ENCODE measurements around the gene MMP1.

MMP1 gene

DNA sequence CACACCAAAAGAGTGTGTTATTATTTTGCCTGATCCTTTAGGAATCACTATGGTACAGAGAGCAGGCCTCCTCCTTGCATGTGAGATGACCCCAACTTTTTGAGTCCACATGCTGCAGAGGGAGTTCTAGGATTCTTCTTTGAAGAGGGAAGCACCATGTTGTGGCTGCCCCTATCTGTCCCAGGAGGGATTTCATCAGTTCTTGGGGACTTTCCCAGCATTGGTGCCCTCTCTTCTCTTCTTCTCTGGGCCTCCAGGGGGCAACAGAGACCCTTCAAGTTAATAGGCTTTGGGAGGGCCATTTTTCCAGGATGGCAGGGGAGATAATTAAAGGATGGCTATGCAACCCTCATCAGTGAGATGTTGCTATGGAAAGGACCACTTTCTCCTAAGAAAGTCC is 3.6 kb downstream of the MMP1 start:
- no peaks in the 10 kb centered on the region for H3K9me3 ChIP-seq (ENCODE audit: low read length)
- no peak overlapping the region for H3K4me2 ChIP-seq (ENCODE audit: low read length)
- H4K20me1 ChIP-seq (ENCODE audit: insufficient read depth, low read length), result no peaks in the 10 kb centered on the region
- H3K9me2 ChIP-seq (ENCODE audit: low read depth, low read length), result no peaks in the 10 kb centered on the region
- H3F3A ChIP-seq (ENCODE audit: insufficient read depth, low read length), result no peaks in the 10 kb centered on the region
- no peak overlapping the region for H3K27ac ChIP-seq (ENCODE audit: low read depth, low read length, poor library complexity, severe bottlenecking)
- H3K9ac ChIP-seq (ENCODE audit: low read length), result no peak overlapping the region
- H3K79me2 ChIP-seq (ENCODE audit: insufficient read depth, low read length), result no peaks in the 10 kb centered on the region
- no peaks in the 10 kb centered on the region for H3K36me3 ChIP-seq (ENCODE audit: insufficient read depth, low read length)
- no peaks in the 10 kb centered on the region; the same call in 1 of the 2 replicates for H3K27me3 ChIP-seq (ENCODE audit: insufficient read depth, low read length)
- H3K4me1 ChIP-seq (ENCODE audit: insufficient read depth, low read length, severe bottlenecking), result no peaks in the 10 kb centered on the region
- no peak overlapping the region for H2AFZ ChIP-seq (ENCODE audit: low read length)
- TF ChIP-seq, protein P1, sequence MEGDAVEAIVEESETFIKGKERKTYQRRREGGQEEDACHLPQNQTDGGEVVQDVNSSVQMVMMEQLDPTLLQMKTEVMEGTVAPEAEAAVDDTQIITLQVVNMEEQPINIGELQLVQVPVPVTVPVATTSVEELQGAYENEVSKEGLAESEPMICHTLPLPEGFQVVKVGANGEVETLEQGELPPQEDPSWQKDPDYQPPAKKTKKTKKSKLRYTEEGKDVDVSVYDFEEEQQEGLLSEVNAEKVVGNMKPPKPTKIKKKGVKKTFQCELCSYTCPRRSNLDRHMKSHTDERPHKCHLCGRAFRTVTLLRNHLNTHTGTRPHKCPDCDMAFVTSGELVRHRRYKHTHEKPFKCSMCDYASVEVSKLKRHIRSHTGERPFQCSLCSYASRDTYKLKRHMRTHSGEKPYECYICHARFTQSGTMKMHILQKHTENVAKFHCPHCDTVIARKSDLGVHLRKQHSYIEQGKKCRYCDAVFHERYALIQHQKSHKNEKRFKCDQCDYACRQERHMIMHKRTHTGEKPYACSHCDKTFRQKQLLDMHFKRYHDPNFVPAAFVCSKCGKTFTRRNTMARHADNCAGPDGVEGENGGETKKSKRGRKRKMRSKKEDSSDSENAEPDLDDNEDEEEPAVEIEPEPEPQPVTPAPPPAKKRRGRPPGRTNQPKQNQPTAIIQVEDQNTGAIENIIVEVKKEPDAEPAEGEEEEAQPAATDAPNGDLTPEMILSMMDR (IDR thresholded peaks at IDR 0.05; ENCODE audit: low read length), result peak; percentile 75; the same call in 1 of the 2 replicates
- no peak for TF ChIP-seq EZH2 (IDR thresholded peaks at IDR 0.05; ENCODE audit: borderline replicate concordance, low read length)
- no peak overlapping the region for H3K4me3 ChIP-seq (ENCODE audit: low read depth, low read length, poor library complexity, severe bottlenecking)

DNA sequence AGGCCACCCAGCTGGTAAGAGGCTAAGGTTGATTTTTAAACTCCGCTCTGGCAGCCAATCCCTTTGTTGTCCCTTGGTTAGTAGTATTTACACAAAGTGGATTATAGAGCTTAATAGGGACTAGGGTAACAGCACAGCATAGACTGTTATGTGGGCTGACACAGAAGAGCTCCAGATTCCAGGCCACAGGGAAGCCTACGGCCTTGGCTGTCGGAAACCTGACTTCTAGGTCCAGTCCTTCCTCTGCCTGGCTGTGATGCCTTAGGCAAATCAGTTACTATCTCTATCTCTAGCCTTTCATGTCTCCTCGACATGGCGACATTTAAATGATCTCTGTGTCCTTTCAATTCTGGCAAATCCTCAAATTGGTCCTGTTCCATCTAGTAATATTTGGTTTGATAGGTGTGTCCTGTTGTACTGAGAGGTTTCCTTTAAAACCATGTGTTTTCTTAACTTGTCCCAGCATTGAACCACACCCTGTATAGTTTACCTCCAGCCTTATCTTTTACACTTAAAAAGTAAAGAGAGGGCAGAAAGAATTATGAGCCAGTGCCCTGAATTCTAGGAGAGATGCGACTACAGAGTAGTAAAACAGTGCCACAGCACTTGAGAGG is 4.2 kb downstream of the MMP1 start:
- Histone ChIP-seq H2AFZ (ENCODE audit: low read length) (no peak overlapping the region), H4K20me1 (ENCODE audit: insufficient read depth, low read length) (no peaks in the 10 kb centered on the region), H3K4me1 (ENCODE audit: insufficient read depth, low read length, severe bottlenecking) (no peaks in the 10 kb centered on the region), H3K9me3 (ENCODE audit: low read length) (no peaks in the 10 kb centered on the region), H3K27ac (ENCODE audit: low read depth, low read length, poor library complexity, severe bottlenecking) (no peak overlapping the region), H3K4me3 (ENCODE audit: low read depth, low read length, poor library complexity, severe bottlenecking) (no peak overlapping the region), H3K36me3 (ENCODE audit: insufficient read depth, low read length) (no peaks in the 10 kb centered on the region), H3K4me2 (ENCODE audit: low read length) (no peak overlapping the region), H3K79me2 (ENCODE audit: insufficient read depth, low read length) (no peaks in the 10 kb centered on the region), H3K9ac (ENCODE audit: low read length) (no peak overlapping the region), H3F3A (ENCODE audit: insufficient read depth, low read length) (no peaks in the 10 kb centered on the region), H3K27me3 (ENCODE audit: insufficient read depth, low read length) (no peaks in the 10 kb centered on the region; the same call in 1 of the 2 replicates), H3K9me2 (ENCODE audit: low read depth, low read length) (no peaks in the 10 kb centered on the region)
- TF ChIP-seq EZH2 (IDR thresholded peaks at IDR 0.05; ENCODE audit: borderline replicate concordance, low read length), result no peak
- TF ChIP-seq, protein P1 (IDR thresholded peaks at IDR 0.05; ENCODE audit: low read length), result no peak

DNA sequence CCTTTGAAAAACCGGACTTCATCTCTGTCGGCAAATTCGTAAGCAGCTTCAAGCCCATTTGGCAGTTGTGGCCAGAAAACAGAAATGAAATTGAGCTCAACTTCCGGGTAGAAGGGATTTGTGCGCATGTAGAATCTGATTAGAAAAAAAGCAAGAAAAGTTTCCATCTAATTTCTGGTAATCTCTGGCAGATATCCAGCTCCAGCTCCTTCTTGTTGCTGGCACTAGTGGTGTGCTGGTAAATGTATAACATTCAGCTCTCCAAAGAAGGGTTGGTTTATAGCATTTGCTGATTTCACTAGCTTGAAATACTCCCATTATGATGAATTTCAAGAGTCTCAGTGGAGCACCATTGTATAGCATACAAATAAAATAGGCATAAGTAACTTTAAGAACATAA is 5.4 kb downstream of the MMP1 start:
- no peaks in the 10 kb centered on the region; the same call in 1 of the 2 replicates for H3K27me3 ChIP-seq (ENCODE audit: insufficient read depth, low read length)
- H3K36me3 ChIP-seq (ENCODE audit: insufficient read depth, low read length), result no peaks in the 10 kb centered on the region
- no peaks in the 10 kb centered on the region for H4K20me1 ChIP-seq (ENCODE audit: insufficient read depth, low read length)
- no peaks in the 10 kb centered on the region for H3F3A ChIP-seq (ENCODE audit: insufficient read depth, low read length)
- no peak overlapping the region for H2AFZ ChIP-seq (ENCODE audit: low read length)
- H3K4me3 ChIP-seq (ENCODE audit: low read depth, low read length, poor library complexity, severe bottlenecking), result no peak overlapping the region
- no peak overlapping the region for H3K4me2 ChIP-seq (ENCODE audit: low read length)
- no peaks in the 10 kb centered on the region for H3K9me2 ChIP-seq (ENCODE audit: low read depth, low read length)
- no peaks in the 10 kb centered on the region for H3K9me3 ChIP-seq (ENCODE audit: low read length)
- no peak overlapping the region for H3K9ac ChIP-seq (ENCODE audit: low read length)
- no peaks in the 10 kb centered on the region for H3K79me2 ChIP-seq (ENCODE audit: insufficient read depth, low read length)
- no peaks in the 10 kb centered on the region for H3K4me1 ChIP-seq (ENCODE audit: insufficient read depth, low read length, severe bottlenecking)
- TF ChIP-seq, protein P1 (IDR thresholded peaks at IDR 0.05; ENCODE audit: low read length), result no peak
- TF ChIP-seq EZH2 (IDR thresholded peaks at IDR 0.05; ENCODE audit: borderline replicate concordance, low read length), result no peak
- H3K27ac ChIP-seq (ENCODE audit: low read depth, low read length, poor library complexity, severe bottlenecking), result no peak overlapping the region

Measured in OCI-LY1 (cell line).